Panc1 (cell line): ENCODE data around the gene OSTF1. TPM values are rescaled to one million over a fixed set of nuclear protein-coding genes. Genes with fewer than 3 reads are reported as not detected.

ENCODE experiments used
- ATAC-seq: fragments of 200-7000 bp; cut with Tn5 transposase; 2 replicates; pipeline ENCODE4 v1.9.1; 2020; ENCODE audit warnings: mild to moderate bottlenecking, moderate library complexity
- BruUV-seq: library from RNA; stranded (reverse); fragments of 400-500 nt; replicated peaks from 2 replicates; lab custom pipeline; 2021; lab: Mats Ljungman, UMichigan
- CTCF ChIA-PET: fragments of 300-600 bp; sonication (Branson Sonifier 250); formaldehyde crosslinking; loops from one replicate; lab custom pipeline; 2022; ENCODE audit warnings: antibody characterized with exemption; lab: Charles Lee
- POLR2A ChIA-PET: fragments of 300-600 bp; sonication (Branson Sonifier 250); formaldehyde crosslinking; loops from one replicate; lab custom pipeline; 2022; ENCODE audit warnings: antibody characterized with exemption; lab: Charles Lee
- DNase-seq: peaks from one replicate; pipeline ENCODE4 v3.0.0-alpha.2; 2010; ENCODE audit warnings: low read depth, low spot score
- H3K27ac ChIP-seq: 2 replicates; pipeline ENCODE4 v1.5.1; 2011; ENCODE audit warnings: mild to moderate bottlenecking, low read length, inconsistent platforms
- H3K27me3 ChIP-seq: fragments of 200-500 bp; sonication (Bioruptor generic); 2 replicates; pipeline ENCODE4 v1.6.0; 2014; ENCODE audit warnings: low read length, inconsistent platforms; ENCODE audit not compliant: control insufficient read depth, insufficient read depth
- H3K36me3 ChIP-seq: fragments of 200-500 bp; sonication (Bioruptor generic); 2 replicates; pipeline ENCODE4 v1.5.1; 2014; ENCODE audit warnings: inconsistent platforms, mild to moderate bottlenecking, low read length, moderate library complexity; ENCODE audit not compliant: control insufficient read depth, insufficient read depth
- H3K4me1 ChIP-seq: 2 replicates; pipeline ENCODE4 v1.5.1; 2011; ENCODE audit warnings: inconsistent platforms, mild to moderate bottlenecking, low read length, moderate library complexity; ENCODE audit not compliant: control insufficient read depth, insufficient read depth
- H3K4me3 ChIP-seq, 2 experiments: 2 replicates each; pipeline ENCODE4 v1.5.1; 2011 to 2012; ENCODE audit warnings: low read depth in 2 of 2, low read length in 2 of 2, mild to moderate bottlenecking in 2 of 2, inconsistent platforms in 1 of 2, moderate library complexity in 1 of 2
- H3K9me3 ChIP-seq: fragments of 200-500 bp; sonication (Bioruptor generic); 2 replicates; pipeline ENCODE4 v1.5.1; 2014; ENCODE audit warnings: low read depth, mild to moderate bottlenecking, inconsistent platforms, low read length, moderate library complexity; ENCODE audit not compliant: control insufficient read depth, insufficient read depth
- POLR2AphosphoS5 ChIP-seq: IDR thresholded peaks from 2 replicates; pipeline ENCODE4 v1.6.1; 2012; ENCODE audit warnings: mild to moderate bottlenecking, low read depth, low read length, moderate library complexity
- SIN3A ChIP-seq: IDR thresholded peaks from 2 replicates; pipeline ENCODE4 v1.6.1; 2012; ENCODE audit warnings: low read depth, mild to moderate bottlenecking, low read length, moderate library complexity, borderline replicate concordance; ENCODE audit not compliant: insufficient read depth
- TCF7L2 ChIP-seq: IDR thresholded peaks from 2 replicates; pipeline ENCODE4 v1.6.1; 2011; ENCODE audit warnings: mild to moderate bottlenecking, low read depth, low read length, inconsistent platforms
- in situ Hi-C: cut with HindIII; loops from 2 replicates; pipeline ENCODE4 v1.10.0; 2016; ENCODE audit warnings: low sequenced_read_pairs, low pct_unique_long_range_greater_than_20kb
- intact Hi-C: fragments of 100-400 bp; cut with micrococcal nuclease; formaldehyde crosslinking; loops from one replicate; pipeline ENCODE4 v1.10.0; 2022; ENCODE audit not compliant: unreplicated experiment
- total RNA-seq: library from RNA; stranded (reverse); gene quantifications from one replicate; pipeline ENCODE4 v1.2.1, GENCODE V29; 2021; ENCODE audit not compliant: unreplicated experiment
- TF ChIP-seq, protein P1 (sequence below), 2 experiments: IDR thresholded peaks; 2 replicates each; pipeline ENCODE4 v1.6.1; 2011 to 2012; ENCODE audit warnings: low read depth in 2 of 2, control low read depth in 1 of 2, low read length in 1 of 2, mild to moderate bottlenecking in 1 of 2, moderate library complexity in 1 of 2; ENCODE audit not compliant: insufficient read depth in 1 of 2
- TF ChIP-seq, protein P2 (sequence below): fragments of 450-650 bp; IDR thresholded peaks from 2 replicates; pipeline ENCODE4 v1.5.1; 2017; ENCODE audit warnings: mild to moderate bottlenecking

Gene OSTF1
- total RNA-seq, 1 experiment from 2014 or later = 24.6 TPM

DNA sequence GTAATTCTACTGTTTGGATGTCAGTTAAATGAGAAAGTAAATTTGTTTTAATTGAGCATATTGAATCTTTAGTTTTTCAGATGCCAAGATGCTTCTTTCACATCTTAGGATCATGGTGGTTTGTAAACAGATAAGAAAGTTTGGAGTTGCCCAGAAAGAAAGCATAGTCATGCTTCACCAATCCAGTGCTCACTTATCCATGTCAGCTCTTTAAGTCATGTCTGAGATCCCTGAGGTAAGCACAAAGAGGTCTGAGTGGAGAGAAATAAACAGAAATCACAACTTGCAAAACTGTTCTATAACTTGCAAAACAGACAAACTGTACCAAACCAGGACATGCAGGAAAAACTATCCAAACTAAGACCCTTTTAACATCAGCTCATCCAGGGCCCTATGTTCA lies 87.7 kb downstream of the OSTF1 start:
- no peak overlapping the region for H3K4me3 ChIP-seq
- TF ChIP-seq TCF7L2 = no peak
- TF ChIP-seq, protein P1, sequence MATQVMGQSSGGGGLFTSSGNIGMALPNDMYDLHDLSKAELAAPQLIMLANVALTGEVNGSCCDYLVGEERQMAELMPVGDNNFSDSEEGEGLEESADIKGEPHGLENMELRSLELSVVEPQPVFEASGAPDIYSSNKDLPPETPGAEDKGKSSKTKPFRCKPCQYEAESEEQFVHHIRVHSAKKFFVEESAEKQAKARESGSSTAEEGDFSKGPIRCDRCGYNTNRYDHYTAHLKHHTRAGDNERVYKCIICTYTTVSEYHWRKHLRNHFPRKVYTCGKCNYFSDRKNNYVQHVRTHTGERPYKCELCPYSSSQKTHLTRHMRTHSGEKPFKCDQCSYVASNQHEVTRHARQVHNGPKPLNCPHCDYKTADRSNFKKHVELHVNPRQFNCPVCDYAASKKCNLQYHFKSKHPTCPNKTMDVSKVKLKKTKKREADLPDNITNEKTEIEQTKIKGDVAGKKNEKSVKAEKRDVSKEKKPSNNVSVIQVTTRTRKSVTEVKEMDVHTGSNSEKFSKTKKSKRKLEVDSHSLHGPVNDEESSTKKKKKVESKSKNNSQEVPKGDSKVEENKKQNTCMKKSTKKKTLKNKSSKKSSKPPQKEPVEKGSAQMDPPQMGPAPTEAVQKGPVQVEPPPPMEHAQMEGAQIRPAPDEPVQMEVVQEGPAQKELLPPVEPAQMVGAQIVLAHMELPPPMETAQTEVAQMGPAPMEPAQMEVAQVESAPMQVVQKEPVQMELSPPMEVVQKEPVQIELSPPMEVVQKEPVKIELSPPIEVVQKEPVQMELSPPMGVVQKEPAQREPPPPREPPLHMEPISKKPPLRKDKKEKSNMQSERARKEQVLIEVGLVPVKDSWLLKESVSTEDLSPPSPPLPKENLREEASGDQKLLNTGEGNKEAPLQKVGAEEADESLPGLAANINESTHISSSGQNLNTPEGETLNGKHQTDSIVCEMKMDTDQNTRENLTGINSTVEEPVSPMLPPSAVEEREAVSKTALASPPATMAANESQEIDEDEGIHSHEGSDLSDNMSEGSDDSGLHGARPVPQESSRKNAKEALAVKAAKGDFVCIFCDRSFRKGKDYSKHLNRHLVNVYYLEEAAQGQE (IDR thresholded peaks at IDR 0.05; ENCODE audit: insufficient read depth in 1 of 2, low read depth in 2 of 2, low read length in 1 of 2) = no peak
- no peak for TF ChIP-seq SIN3A
- no peak for TF ChIP-seq POLR2AphosphoS5
- TF ChIP-seq, protein P2, sequence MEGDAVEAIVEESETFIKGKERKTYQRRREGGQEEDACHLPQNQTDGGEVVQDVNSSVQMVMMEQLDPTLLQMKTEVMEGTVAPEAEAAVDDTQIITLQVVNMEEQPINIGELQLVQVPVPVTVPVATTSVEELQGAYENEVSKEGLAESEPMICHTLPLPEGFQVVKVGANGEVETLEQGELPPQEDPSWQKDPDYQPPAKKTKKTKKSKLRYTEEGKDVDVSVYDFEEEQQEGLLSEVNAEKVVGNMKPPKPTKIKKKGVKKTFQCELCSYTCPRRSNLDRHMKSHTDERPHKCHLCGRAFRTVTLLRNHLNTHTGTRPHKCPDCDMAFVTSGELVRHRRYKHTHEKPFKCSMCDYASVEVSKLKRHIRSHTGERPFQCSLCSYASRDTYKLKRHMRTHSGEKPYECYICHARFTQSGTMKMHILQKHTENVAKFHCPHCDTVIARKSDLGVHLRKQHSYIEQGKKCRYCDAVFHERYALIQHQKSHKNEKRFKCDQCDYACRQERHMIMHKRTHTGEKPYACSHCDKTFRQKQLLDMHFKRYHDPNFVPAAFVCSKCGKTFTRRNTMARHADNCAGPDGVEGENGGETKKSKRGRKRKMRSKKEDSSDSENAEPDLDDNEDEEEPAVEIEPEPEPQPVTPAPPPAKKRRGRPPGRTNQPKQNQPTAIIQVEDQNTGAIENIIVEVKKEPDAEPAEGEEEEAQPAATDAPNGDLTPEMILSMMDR = no peak
- no peaks in the 10 kb centered on the region for H3K4me1 ChIP-seq
- intact Hi-C loops (no loop called here), in situ Hi-C loops (no loop called here)
- no peak for ATAC-seq
- no peaks in the 10 kb centered on the region for H3K9me3 ChIP-seq
- DNase-seq = no peak
- H3K27me3 ChIP-seq = no peaks in the 10 kb centered on the region
- no peak overlapping the region for H3K27ac ChIP-seq
- BruUV-seq = no TSS peak
- H3K36me3 ChIP-seq = no peaks in the 10 kb centered on the region; the same call in 1 of the 2 replicates
- POLR2A ChIA-PET = no interaction called here
- CTCF ChIA-PET = interaction anchor here (1.2 kb wide), 1 partner anchor 9 kb away, joined by 4 read pairs; no protein-coding TSS in a partner anchor

DNA sequence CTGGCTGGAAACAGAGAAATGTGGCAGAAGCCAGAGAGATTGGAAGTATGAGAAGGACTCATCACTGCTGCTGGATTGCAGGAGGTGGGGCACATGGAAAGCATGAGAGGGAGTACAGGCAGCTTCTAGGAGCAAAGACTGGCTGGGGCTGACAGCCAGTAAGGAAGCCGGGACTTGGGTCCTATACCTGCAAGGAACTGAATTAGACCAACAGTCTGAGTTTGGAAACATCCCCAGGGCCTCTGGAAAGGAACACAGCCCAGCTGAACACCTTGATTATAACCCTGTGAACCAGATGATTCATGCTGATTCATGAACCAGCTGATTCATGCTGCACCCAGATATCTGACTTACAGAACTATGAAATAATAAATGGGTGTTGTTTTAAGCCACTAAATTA lies 93.4 kb downstream of the OSTF1 start:
- Histone ChIP-seq H3K36me3 (no peaks in the 10 kb centered on the region; the same call in 1 of the 2 replicates), H3K4me1 (no peaks in the 10 kb centered on the region), H3K9me3 (no peaks in the 10 kb centered on the region), H3K27ac (no peak overlapping the region), H3K27me3 (no peaks in the 10 kb centered on the region), H3K4me3 (no peak overlapping the region)
- in situ Hi-C loops = no loop called here
- TF ChIP-seq, protein P1 (IDR thresholded peaks at IDR 0.05; ENCODE audit: insufficient read depth in 1 of 2, low read depth in 2 of 2, low read length in 1 of 2) = no peak
- TF ChIP-seq SIN3A (no peak), TCF7L2 (no peak), POLR2AphosphoS5 (no peak)
- TF ChIP-seq, protein P2 = no peak
- ChIA-PET POLR2A (no interaction called here), CTCF (no interaction called here)
- ATAC-seq = peak; percentile 58; the same call in 1 of the 2 replicates
- peak; percentile 7 for DNase-seq
- no TSS peak for BruUV-seq
- intact Hi-C loops = loop anchor here (5.0 kb wide), 1 partner anchor 1326 kb away; no protein-coding TSS in a partner anchor
